Measurements from ENCODE around the gene CCSER1. TPM values are rescaled to one million over a fixed set of nuclear protein-coding genes. Genes with fewer than 3 reads are reported as not detected.

CCSER1 gene
- total and polyA plus RNA-seq, 7 donors, result 0.06 to 2.5 (median 0.30) TPM

GRCh38 chr4:90234916-90235547, 107.8 kb downstream of the CCSER1 start:
- intact Hi-C loops (cut with DNase I), result no loop called here
- no peaks in the 10 kb centered on the region for H3K9me3 ChIP-seq
- ATAC-seq (no peak), DNase-seq (no peak)
- H3K36me3 ChIP-seq (ENCODE audit: insufficient read depth in 1 of 2, low read depth in 1 of 2), result no peaks in the 10 kb centered on the region
- no peak for TF ChIP-seq CTCF (IDR thresholded peaks at IDR 0.05)
- WGBS, 3 donors, result 45 to 51% (median 51%) methylated on average over 8 of the region's 8 CpGs
- H3K27ac ChIP-seq, result no peak overlapping the region
- H3K4me3 ChIP-seq, result no peak overlapping the region
- H3K4me1 ChIP-seq, result no peaks in the 10 kb centered on the region
- no peaks in the 10 kb centered on the region for H3K27me3 ChIP-seq (ENCODE audit: insufficient read depth in 3 of 3, low read length in 2 of 3)

GRCh38 chr4:90237751-90238530, 110.7 kb downstream of the CCSER1 start:
- no peaks in the 10 kb centered on the region for H3K27me3 ChIP-seq (ENCODE audit: insufficient read depth in 3 of 3, low read length in 2 of 3)
- no peak overlapping the region for H3K4me3 ChIP-seq
- intact Hi-C loops (cut with DNase I), result no loop called here
- 84 to 85% (median 85%) methylated on average over 4 of the region's 4 CpGs for WGBS, 3 donors
- ATAC-seq, result no peak
- no peak for TF ChIP-seq CTCF (IDR thresholded peaks at IDR 0.05)
- no peak overlapping the region for H3K27ac ChIP-seq
- no peaks in the 10 kb centered on the region for H3K36me3 ChIP-seq (ENCODE audit: insufficient read depth in 1 of 2, low read depth in 1 of 2)
- no peaks in the 10 kb centered on the region for H3K4me1 ChIP-seq
- no peak for DNase-seq
- H3K9me3 ChIP-seq, result no peaks in the 10 kb centered on the region

GRCh38 chr4:90240333-90240732, 113.1 kb downstream of the CCSER1 start:
- Histone ChIP-seq H3K36me3 (ENCODE audit: insufficient read depth in 1 of 2, low read depth in 1 of 2) (no peaks in the 10 kb centered on the region), H3K4me3 (no peak overlapping the region), H3K27me3 (ENCODE audit: insufficient read depth in 3 of 3, low read length in 2 of 3) (no peaks in the 10 kb centered on the region), H3K4me1 (no peaks in the 10 kb centered on the region), H3K27ac (no peak overlapping the region), H3K9me3 (no peaks in the 10 kb centered on the region)
- ATAC-seq (no peak), DNase-seq (no peak)
- 31 to 63% (median 42%) methylated on average over 1 of the region's 1 CpG for WGBS, 3 donors
- TF ChIP-seq CTCF (IDR thresholded peaks at IDR 0.05), result no peak
- intact Hi-C loops (cut with DNase I), result no loop called here

- Histone ChIP-seq H3K4me3 (no peak overlapping the region), H3K27me3 (ENCODE audit: insufficient read depth in 3 of 3, low read length in 2 of 3) (no peaks in the 10 kb centered on the region), H3K27ac (no peak overlapping the region), H3K9me3 (no peaks in the 10 kb centered on the region), H3K4me1 (no peaks in the 10 kb centered on the region), H3K36me3 (ENCODE audit: insufficient read depth in 1 of 2, low read depth in 1 of 2) (no peaks in the 10 kb centered on the region)
- TF ChIP-seq CTCF (IDR thresholded peaks at IDR 0.05), result no peak
- DNase-seq (no peak), ATAC-seq (no peak)
- 94 to 99% (median 96%) methylated on average over 3 of the region's 3 CpGs for WGBS, 3 donors
- intact Hi-C loops (cut with DNase I), result no loop called here
These were observed 113.8 kb downstream of the CCSER1 start for GRCh38 chr4:90241008-90241407.
